Fibroblast of villous mesenchyme (primary cell): Measurements from ENCODE around the gene ZBED1. TPM values are rescaled to one million over a fixed set of nuclear protein-coding genes. Genes with fewer than 3 reads are reported as not detected.
"Not testable (repeated sequence)": the region's sequence is repeated elsewhere in the genome, so short reads cannot be mapped to it uniquely, and the experiment has no call there.

ENCODE experiments used
- DNase-seq: peaks from one replicate; pipeline ENCODE4 v3.0.0-alpha.2; 2010; ENCODE audit warnings: low read depth
- H3K4me3 ChIP-seq: 2 replicates; pipeline ENCODE4 v1.5.1; 2011; ENCODE audit warnings: low read depth, mild to moderate bottlenecking, low read length
- CTCF ChIP-seq: IDR thresholded peaks from 2 replicates; pipeline ENCODE4 v1.5.1; 2012; ENCODE audit warnings: low read depth, mild to moderate bottlenecking, low read length; ENCODE audit not compliant: insufficient read depth
- total RNA-seq: library from RNA; depleted of rRNA; stranded (reverse); fragments of >200 nt; gene quantifications from 2 replicates; pipeline ENCODE4 v1.2.3, GENCODE V29; 2012

ZBED1 gene
- total RNA-seq, 1 donor, result 32.4 TPM

- no peak for TF ChIP-seq CTCF
- H3K4me3 ChIP-seq, result no peak overlapping the region
- no peak for DNase-seq
These were observed 31.5 kb downstream of the ZBED1 start for GRCh38 chrX:2469196-2469685.

GRCh38 chrX:2468261-2469195 is 32.2 kb downstream of the ZBED1 start:
- no peak for TF ChIP-seq CTCF
- H3K4me3 ChIP-seq, result no peak overlapping the region
- no peak for DNase-seq

GRCh38 chrX:2466876-2467656 is 33.7 kb downstream of the ZBED1 start:
- DNase-seq, result no peak
- H3K4me3 ChIP-seq, result no peak overlapping the region
- no peak for TF ChIP-seq CTCF

GRCh38 chrX:2464677-2465166 is 36.1 kb downstream of the ZBED1 start:
- no peak for TF ChIP-seq CTCF
- no peak overlapping the region for H3K4me3 ChIP-seq
- peak; percentile 10 for DNase-seq

GRCh38 chrX:2463973-2464676 is 36.7 kb downstream of the ZBED1 start:
- peak; percentile 22 for DNase-seq
- no peak overlapping the region for H3K4me3 ChIP-seq
- TF ChIP-seq CTCF, result no peak

- not testable (repeated sequence) for H3K4me3 ChIP-seq
These were observed 37.3 kb downstream of the ZBED1 start for GRCh38 chrX:2463481-2463880.

GRCh38 chrX:2462780-2463179 is 38.0 kb downstream of the ZBED1 start:
- no peak overlapping the region for H3K4me3 ChIP-seq
- DNase-seq, result no peak
- TF ChIP-seq CTCF, result no peak

More at GRCh38 chrX:2463481-2463880, 37.3 kb downstream of the ZBED1 start:
- peak; percentile 14 for DNase-seq
